GM19463 (cell line): ENCODE results near the gene HRC.
A peak's percentile ranks its signal among the peaks of the same experiment; 100 is the strongest.
"Not testable (repeated sequence)": the region's sequence is repeated elsewhere in the genome, so short reads cannot be mapped to it uniquely, and the experiment has no call there.

Experiments
- ATAC-seq: cut with Tn5 transposase; IDR thresholded peaks from one replicate; pipeline ENCODE4 v1.9.1; 2021; ENCODE audit warnings: mild to moderate bottlenecking, moderate library complexity; ENCODE audit not compliant: unreplicated experiment

HRC gene

DNA sequence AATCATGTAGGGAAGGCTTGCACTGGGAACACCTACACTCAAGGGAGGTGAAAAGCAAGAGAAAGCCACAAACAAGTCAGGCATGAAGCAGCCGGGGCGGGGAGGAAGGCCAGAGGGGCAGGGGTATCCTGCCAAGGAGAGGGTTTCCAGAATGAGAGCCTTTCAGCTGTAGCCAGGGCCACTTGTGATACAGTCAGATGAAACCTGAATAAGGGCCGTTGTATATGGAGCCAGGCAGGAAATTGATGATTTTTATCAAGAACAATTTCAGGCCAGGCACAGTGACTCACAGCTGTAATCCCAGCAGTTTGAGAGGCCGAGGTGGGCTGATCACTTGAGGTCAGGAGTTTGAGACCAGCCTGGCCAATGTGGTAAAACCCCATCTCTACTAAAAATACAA lies 6.8 kb upstream of the HRC start:
- no peak for ATAC-seq

- ATAC-seq = no peak
Observed at GRCh38 chr19:49160450-49161189, 5.4 kb upstream of the HRC start.

DNA sequence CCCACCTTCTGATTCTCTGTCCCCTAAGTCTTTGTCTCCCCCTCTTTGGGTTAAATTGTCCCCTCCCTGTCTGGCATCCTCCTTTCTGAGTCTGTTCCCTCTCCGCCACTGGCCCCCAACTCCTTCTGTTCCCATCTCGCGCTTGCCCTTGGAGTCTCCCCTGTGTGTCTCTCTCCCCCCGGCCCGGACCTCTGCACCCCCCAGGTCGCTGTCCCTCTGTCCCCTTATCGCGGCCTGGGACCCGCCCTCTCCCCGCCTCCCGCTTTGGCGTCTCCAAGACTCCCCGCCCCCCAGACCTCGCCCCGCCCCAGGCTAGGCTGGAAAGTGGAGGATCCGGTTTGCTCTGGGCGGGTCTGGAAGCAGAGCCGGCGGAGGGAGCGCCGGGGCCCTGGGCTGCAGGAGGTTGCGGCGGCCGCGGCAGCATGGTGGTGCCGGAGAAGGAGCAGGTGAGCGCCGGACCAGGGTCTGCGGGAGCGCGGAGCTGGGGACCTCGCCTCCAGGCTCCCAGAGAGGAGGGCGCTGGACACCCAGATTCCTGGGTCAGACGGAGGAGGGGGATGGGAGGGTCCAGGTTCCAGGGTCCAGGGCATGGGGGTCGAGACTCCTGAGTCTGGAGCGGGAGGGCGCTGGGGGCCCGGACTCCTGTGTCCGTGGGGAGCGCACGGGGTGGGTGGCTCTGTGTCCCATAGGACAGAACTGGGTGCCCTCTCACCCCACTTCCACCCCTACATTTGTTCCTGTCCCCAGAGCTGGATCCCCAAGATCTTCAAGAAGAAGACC lies 2.4 kb upstream of the HRC start, which contains the start of gene TRPM4:
TSS of gene TRPM4 (plus strand) at position 348 of the 780 bp plus-strand sequence. CDS start at position 423, 75 bp downstream.
- no peak for ATAC-seq

DNA sequence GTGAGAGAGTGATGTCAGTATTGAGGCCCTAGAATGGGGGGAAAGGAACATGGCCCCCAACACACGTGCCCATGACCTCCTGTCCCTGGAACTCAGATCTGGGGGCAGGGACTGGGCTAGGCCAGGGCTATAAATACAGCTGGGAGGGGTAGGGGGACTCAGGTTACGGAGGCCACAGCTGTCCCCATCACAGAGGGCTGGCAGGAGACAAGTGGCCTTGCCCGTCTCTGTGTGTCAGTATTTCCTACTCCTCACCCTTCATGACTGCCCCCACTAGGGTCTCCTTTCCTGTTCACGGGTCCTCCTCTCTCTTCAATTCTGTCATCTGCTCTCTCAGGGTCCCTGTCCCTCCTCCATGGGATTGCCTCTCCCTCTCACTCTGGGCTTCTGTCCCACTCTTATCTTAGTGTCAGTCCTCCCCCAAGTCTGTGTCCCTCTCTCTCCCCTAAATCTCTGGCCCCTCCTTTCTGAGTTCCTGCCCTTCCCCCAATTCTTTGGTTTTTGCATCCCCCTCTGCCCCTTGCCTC lies 687 bp upstream of the HRC start:
- no peak for ATAC-seq

- ATAC-seq = no peak
Observed at GRCh38 chr19:49154279-49154678, 917 bp downstream of the HRC start.

DNA sequence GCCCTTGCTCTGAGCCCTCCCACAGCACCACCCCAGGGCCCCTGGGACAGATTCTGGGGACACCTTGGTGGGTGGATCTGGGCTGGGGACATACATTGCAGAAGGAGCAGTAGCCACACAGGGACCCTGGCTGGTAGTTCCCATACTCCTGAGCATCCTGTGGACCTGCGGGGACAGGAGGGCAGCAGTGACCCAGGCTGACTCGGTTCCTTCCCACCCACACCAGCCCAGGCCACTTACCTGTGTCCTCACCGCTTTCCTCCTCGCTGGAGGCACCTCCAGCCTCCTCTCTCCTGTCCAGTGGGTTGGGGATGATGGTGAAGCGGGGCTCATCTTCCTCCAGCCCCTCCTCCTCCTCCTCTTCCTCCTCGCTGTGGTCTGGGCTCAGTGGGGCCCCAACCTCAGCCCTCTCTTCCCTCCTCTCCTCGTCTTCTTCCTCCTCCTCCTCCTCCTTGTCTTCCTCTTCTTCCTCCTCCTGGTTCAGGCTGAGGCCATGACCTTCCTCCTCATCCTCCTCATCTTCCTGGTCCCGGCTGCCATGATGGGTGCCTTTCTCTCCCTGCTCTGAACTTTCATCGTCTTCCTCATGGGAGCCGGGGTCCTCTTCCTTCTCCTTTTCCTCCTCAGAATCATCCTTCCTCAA lies 1.9 kb downstream of the HRC start:
- no peak for ATAC-seq

DNA sequence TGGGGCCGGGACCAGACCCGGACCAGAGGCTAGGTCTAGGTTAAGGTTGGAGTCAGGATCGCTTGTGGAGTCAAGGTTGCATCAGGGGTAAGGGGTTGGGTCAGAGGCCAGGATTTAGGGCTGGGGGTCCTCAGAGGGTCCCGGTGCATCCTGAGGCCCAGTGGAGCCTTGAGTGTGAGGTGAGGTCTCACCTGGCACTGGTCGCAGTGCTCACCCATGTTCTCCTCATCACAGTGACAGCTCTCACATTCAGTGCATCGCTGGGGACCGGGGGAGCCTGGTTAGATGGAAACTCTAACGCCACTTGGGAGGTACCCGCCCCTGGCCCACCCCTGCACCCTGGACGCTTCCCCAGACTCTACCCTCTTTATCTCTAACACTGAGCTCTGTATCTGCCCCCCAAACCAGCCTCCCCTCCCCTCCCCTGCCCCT lies 3.1 kb downstream of the HRC start:
- no peak for ATAC-seq

- no peak for ATAC-seq
Observed at GRCh38 chr19:49151267-49152118, 3.7 kb downstream of the HRC start.

DNA sequence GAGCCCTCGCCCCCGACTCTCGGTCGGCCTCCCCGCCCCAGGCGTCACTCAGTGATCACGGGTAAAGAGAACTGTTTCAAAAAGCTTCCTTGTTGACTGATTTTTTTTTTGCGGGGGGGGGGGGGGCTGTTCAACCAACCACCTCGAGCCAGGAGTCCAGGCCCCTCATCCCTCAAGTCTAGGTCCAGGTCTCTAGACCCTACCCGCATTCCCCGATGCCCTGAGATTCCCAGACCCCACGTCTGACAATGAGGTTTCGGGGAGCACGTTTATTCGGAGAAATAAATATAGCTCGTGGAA lies 4.3 kb downstream of the HRC start:
- ATAC-seq = no peak

GRCh38 chr19:49150106-49150943 lies 4.9 kb downstream of the HRC start:
- ATAC-seq = no peak

- ATAC-seq = no peak
Observed at GRCh38 chr19:49149652-49150105, 5.5 kb downstream of the HRC start.

DNA sequence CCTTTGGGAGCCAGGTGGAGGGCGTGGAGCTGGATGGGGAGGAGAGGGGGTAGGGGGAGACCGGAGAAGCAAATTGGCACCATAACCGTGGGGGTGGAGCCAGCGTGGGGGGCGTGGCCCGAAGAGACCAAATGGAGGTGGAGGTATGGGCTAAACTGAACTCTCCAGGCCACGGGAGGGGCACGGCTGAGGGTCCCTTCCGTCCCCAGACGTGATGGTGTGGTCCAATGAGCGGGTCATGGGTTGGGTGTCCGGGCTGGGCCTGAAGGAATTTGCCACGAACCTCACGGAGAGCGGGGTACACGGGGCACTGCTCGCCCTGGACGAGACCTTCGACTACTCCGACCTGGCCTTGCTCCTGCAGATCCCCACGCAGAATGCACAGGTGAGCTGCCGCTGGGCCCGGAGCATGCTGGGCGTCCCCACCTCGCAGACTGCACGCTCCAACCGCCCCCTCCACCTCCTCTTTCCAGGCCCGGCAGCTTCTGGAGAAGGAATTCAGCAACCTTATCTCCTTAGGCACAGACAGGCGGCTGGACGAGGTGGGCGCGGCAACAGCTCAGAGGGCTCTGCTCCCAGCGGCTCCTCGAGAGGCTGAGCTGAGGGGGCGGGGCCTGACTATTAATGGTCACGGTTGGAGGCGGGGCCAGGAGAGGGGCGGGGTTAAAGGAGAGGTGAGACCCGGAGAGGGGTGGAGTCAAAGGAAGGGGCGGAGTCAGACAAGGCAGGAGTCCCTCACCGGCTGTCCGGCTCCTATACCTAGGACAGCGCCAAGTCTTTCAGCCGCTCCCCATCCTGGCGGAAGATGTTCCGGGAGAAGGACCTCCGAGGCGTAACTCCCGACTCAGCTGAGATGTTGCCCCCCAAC lies 6.2 kb downstream of the HRC start:
- no peak for ATAC-seq

DNA sequence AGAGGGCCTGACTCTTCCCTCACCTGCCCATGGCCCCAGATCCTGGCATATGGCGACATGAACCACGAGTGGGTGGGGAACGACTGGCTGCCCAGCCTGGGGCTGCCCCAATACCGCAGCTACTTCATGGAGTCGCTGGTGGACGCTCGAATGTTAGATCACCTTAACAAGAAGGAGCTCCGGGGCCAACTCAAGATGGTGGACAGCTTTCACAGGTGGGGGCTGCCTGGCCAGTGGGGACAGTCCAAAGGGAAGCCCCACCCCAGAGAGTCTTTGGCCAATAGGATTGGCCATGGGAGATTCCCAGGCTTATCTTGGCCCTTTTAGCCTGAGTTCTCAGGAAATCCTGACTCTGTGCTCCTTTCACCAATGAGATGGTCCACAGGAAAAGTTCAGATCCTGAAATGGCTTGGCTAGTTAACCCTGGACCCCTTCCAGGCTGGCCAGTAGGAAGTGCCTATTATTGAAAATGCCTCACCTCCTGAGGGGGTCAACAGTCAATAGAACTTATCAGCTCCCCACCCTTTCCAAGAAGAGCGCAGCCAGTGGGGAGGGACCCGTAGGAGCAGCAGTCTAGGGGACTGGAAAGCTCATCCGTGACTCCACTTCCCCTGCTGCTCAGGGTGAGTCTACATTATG lies 7.0 kb downstream of the HRC start:
- no peak for ATAC-seq

DNA sequence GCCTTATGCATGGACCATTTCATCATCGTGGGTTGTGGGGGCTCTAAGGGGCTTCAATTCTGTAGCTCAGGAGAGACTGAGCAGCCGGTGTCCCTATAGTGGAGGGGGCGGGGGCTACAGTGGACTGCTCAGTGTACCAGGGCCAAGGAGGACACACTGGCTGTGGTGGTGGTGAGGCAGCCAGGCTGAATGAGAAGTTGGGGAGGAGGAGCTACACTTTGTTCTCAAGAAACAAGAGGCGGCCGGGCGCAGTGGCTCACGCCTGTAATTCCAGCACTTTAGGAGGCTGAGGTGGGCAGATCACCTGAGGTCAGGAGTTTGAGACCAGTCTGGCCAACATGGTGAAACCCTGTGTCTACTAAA lies 8.8 kb downstream of the HRC start:
- ATAC-seq = not testable (repeated sequence)

DNA sequence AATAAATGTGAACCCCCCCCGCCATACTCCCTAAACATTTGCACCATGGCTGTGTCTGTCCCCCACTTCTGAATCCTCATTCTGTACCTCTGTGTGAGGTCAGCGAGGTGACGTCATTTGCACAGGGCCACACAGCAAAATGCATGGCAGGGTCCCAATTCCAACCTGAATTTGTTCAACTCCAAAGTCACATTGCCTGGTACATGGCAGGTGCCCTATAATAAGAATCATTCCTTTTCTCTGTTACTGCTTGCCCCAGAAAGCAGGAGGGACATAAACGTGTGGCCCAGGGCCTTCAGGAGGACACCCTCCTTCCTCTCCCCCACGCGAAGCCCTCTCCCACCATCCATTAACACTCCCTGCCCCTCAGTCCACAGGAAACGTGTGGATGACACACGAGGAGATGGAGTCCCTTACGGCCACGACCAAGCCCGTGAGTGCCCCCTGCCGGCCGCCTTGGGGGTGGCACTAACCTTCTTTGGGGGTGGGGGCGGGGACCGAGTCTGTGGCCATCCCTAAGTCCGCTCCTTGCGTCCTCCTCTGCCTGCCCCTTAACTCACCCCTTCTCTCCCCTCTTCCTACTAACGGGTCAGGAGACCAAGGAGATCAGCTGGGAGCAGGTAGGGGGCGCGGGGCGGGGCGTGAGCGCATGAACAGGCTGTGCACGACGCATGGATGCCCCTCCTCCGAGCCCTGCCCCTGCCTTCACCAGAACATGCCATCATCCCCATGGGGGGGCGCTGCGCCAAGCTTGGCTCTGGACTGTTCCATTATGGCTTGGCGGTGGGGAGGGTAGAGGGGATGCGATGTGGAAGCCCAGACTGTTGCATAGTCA lies 9.4 kb downstream of the HRC start:
- ATAC-seq = no peak

DNA sequence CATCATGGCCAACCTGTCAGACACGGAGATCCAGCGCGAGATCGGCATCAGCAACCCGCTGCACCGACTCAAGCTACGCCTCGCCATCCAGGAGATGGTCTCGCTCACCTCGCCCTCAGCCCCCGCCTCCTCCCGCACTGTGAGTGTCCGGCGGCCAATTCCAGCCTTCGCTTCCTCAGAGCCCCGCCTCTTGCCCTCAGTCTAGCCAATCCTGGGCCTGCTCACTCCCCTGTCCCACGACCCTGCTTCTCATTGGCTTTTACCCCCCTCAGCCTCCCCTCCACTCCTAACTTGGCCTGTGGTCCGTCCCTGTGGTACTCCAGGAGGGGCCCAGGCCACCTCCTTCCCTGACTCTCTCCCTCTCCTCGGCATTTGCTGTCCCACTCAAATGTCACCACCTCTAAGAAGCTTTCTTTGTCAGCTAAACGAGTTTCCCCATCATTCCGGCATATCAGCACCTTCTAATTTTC lies 12.3 kb downstream of the HRC start:
- peak; percentile 61 for ATAC-seq

GRCh38 chr19:49141352-49141751 lies 13.8 kb downstream of the HRC start:
- ATAC-seq = no peak
